ENCODE results near the gene MAT2B. TPM values are rescaled to one million over a fixed set of nuclear protein-coding genes. Genes with fewer than 3 reads are reported as not detected.

MAT2B gene
- total and polyA plus RNA-seq, 2 of the 13 experiments (the other 11 are each of a cell fraction or from before 2014, with no cell fraction given): 20.2 to 37.1 TPM

DNA sequence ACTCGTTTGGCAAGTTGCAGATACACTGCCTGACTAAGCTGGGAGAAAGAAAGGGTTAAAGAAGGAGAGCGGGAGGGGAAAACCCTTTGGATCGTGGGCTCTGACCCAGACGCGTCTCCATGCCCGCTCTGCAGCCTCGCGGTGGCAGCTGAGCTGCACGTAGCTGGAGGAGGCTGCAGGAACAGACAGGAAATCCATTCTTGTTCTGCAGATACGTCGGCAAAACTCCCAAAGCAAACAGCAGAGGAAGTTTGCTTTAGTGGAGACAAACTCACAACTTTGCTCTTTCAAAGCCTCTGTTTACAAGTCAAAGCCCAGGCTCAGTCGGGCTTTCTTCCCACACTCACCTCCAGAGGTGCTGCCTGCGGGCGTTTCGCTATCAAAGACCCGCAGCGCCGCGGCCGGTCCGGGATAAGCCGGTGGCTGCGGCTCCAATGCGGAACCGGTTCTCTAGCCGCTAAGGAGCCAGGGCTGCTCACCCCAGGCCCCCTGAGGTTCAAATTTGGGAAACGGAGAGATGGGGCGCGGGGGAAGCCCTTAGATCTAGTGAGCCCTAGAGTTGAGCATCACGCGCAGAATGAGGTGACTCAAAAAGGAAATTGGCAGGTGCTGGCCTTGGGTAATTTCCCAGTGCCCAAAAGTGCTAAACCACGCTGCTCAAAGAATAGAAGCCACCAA is 60.7 kb downstream of the MAT2B start (continued):
- TF ChIP-seq, protein P1, sequence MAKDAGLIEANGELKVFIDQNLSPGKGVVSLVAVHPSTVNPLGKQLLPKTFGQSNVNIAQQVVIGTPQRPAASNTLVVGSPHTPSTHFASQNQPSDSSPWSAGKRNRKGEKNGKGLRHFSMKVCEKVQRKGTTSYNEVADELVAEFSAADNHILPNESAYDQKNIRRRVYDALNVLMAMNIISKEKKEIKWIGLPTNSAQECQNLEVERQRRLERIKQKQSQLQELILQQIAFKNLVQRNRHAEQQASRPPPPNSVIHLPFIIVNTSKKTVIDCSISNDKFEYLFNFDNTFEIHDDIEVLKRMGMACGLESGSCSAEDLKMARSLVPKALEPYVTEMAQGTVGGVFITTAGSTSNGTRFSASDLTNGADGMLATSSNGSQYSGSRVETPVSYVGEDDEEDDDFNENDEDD (CRISPR knock-in tag; IDR thresholded peaks at IDR 0.05; ENCODE audit: borderline replicate concordance): peak; percentile 33; the same call in 1 of the 2 replicates
- 0 out of 2 replicates have a peak, but pooled peaks have one; percentile 59 for TF ChIP-seq MTA1 (CRISPR knock-in tag; IDR thresholded peaks at IDR 0.05; ENCODE audit: borderline replicate concordance)
- TF ChIP-seq ERF (CRISPR knock-in tag; IDR thresholded peaks at IDR 0.05): 0 out of 2 replicates have a peak, but pooled peaks have one; percentile 21
- peak; percentile 34 for TF ChIP-seq MED8 (CRISPR knock-in tag; IDR thresholded peaks at IDR 0.05; ENCODE audit: insufficient replicate concordance)
- TF ChIP-seq, protein P2, sequence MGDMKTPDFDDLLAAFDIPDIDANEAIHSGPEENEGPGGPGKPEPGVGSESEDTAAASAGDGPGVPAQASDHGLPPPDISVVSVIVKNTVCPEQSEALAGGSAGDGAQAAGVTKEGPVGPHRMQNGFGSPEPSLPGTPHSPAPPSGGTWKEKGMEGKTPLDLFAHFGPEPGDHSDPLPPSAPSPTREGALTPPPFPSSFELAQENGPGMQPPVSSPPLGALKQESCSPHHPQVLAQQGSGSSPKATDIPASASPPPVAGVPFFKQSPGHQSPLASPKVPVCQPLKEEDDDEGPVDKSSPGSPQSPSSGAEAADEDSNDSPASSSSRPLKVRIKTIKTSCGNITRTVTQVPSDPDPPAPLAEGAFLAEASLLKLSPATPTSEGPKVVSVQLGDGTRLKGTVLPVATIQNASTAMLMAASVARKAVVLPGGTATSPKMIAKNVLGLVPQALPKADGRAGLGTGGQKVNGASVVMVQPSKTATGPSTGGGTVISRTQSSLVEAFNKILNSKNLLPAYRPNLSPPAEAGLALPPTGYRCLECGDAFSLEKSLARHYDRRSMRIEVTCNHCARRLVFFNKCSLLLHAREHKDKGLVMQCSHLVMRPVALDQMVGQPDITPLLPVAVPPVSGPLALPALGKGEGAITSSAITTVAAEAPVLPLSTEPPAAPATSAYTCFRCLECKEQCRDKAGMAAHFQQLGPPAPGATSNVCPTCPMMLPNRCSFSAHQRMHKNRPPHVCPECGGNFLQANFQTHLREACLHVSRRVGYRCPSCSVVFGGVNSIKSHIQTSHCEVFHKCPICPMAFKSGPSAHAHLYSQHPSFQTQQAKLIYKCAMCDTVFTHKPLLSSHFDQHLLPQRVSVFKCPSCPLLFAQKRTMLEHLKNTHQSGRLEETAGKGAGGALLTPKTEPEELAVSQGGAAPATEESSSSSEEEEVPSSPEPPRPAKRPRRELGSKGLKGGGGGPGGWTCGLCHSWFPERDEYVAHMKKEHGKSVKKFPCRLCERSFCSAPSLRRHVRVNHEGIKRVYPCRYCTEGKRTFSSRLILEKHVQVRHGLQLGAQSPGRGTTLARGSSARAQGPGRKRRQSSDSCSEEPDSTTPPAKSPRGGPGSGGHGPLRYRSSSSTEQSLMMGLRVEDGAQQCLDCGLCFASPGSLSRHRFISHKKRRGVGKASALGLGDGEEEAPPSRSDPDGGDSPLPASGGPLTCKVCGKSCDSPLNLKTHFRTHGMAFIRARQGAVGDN (CRISPR knock-in tag; IDR thresholded peaks at IDR 0.05): peak; percentile 76
- TF ChIP-seq ZFP91 (CRISPR knock-in tag; IDR thresholded peaks at IDR 0.05; ENCODE audit: borderline replicate concordance): peak; percentile 56; the same call in 1 of the 2 replicates
- no peak for TF ChIP-seq YY1 (IDR thresholded peaks at IDR 0.05; ENCODE audit: insufficient read depth, insufficient replicate concordance, low read depth, low read length)
- TF ChIP-seq CHD2 (IDR thresholded peaks at IDR 0.05; ENCODE audit: low read depth, low read length): no peak
- TF ChIP-seq ZNF143 (CRISPR knock-in tag; IDR thresholded peaks at IDR 0.05): no peak
- TF ChIP-seq ZNF598 (CRISPR knock-in tag; IDR thresholded peaks at IDR 0.05; ENCODE audit: borderline replicate concordance): no peak
- TF ChIP-seq ZMYM3 (CRISPR knock-in tag; IDR thresholded peaks at IDR 0.05): no peak
- peak; percentile 37; the same call in 1 of the 2 replicates for TF ChIP-seq ZNF331 (CRISPR knock-in tag; IDR thresholded peaks at IDR 0.05)
- TF ChIP-seq ELF1 (CRISPR knock-in tag; IDR thresholded peaks at IDR 0.05): 0 out of 2 replicates have a peak, but pooled peaks have one; percentile 28
- TF ChIP-seq ZNF740 (CRISPR knock-in tag; IDR thresholded peaks at IDR 0.05): no peak
- TF ChIP-seq XRCC5 (optimal IDR thresholded peaks at IDR 0.05; ENCODE audit: low read length): peak; percentile 40
